Effector CD8-positive, alpha-beta T cell (primary cell): ENCODE results near the gene ZSCAN20.

Experiments used
- DNase-seq: peaks from one replicate; lab custom pipeline; 2025; lab: John Stamatoyannopoulos, UW

The ZSCAN20 gene

GRCh38 chr1:33532936-33533335 is 60.5 kb downstream of the ZSCAN20 start:
- no peak for DNase-seq

DNA sequence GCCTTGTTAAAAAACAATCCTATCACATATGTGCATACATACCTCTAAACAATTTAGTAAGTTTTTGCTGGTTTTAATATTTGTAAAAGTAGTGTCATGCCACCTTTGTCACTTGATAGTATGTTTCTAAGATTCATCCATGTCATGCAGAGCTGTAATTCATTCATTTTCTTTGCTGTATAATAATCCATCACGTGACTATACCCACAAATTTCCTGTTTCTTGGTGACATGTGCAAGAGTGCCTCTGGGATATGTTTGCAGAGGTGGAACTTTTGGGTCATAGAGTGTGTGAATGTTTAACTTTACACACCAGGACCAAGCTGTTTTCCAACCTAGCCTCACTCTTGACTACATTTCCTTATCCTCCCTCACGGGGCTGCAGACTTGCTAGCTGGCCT is 62.9 kb downstream of the ZSCAN20 start:
- DNase-seq: no peak

GRCh38 chr1:33537885-33538284 is 65.4 kb downstream of the ZSCAN20 start:
- DNase-seq: no peak

GRCh38 chr1:33541966-33542365 is 69.5 kb downstream of the ZSCAN20 start:
- no peak for DNase-seq
